H1 (cell line): ENCODE data around the gene AASDHPPT. TPM values are rescaled to one million over a fixed set of nuclear protein-coding genes. Genes with fewer than 3 reads are reported as not detected.

Experiments used
- CTCF ChIA-PET: fragments of 300-600 bp; sonication (Branson Sonifier 250); formaldehyde crosslinking; loops from one replicate; lab custom pipeline; 2021; ENCODE audit not compliant: partially characterized antibody; lab: Charles Lee
- POLR2A ChIA-PET: fragments of 300-600 bp; sonication (Branson Sonifier 250); formaldehyde crosslinking; loops from one replicate; lab custom pipeline; 2021; ENCODE audit warnings: inconsistent platforms; ENCODE audit not compliant: partially characterized antibody; lab: Charles Lee
- DNase-seq, 2 experiments: peaks; one replicate each; pipeline versions ENCODE4 v3.0.0 to v3.0.0-alpha.2; 2010 to 2022; ENCODE audit warnings: low spot score in 2 of 2, low read depth in 1 of 2, mixed read lengths in 1 of 2
- FAIRE-seq: peaks from 2 replicates; lab custom pipeline; 2011; peaks lifted over from hg19 to GRCh38; lab: Jason Lieb, UNC
- H2AFZ ChIP-seq: 2 replicates; pipeline ENCODE4 v1.8.1; 2012; ENCODE audit warnings: low read length, inconsistent platforms
- H2AK5ac ChIP-seq: 2 replicates; pipeline ENCODE4 v1.6.1; 2013; ENCODE audit warnings: low read depth, low read length
- H2BK120ac ChIP-seq: replicated peaks from 2 replicates; pipeline ENCODE3; 2013; ENCODE audit warnings: low read depth, low read length, inconsistent platforms
- H2BK12ac ChIP-seq: 2 replicates; pipeline ENCODE4 v1.6.1; 2013; ENCODE audit warnings: low read depth, low read length
- H2BK15ac ChIP-seq: 2 replicates; pipeline ENCODE4 v1.6.1; 2013; ENCODE audit warnings: low read length
- H2BK20ac ChIP-seq: 2 replicates; pipeline ENCODE4 v1.6.1; 2013; ENCODE audit warnings: low read length
- H2BK5ac ChIP-seq: 2 replicates; pipeline ENCODE4 v1.6.1; 2013; ENCODE audit warnings: low read depth, low read length
- H3K14ac ChIP-seq: 2 replicates; pipeline ENCODE4 v1.6.1; 2013; ENCODE audit warnings: inconsistent platforms; ENCODE audit not compliant: insufficient read length
- H3K18ac ChIP-seq: 2 replicates; pipeline ENCODE4 v1.6.1; 2013; ENCODE audit warnings: low read length; ENCODE audit errors: extremely low read depth
- H3K23ac ChIP-seq: 2 replicates; pipeline ENCODE4 v1.6.1; 2013; ENCODE audit warnings: inconsistent platforms; ENCODE audit not compliant: insufficient read length
- H3K23me2 ChIP-seq: 2 replicates; pipeline ENCODE4 v1.6.1; 2013; ENCODE audit warnings: low read depth, low read length
- H3K27ac ChIP-seq: 2 replicates; pipeline ENCODE4 v1.6.1; 2011; ENCODE audit warnings: low read depth, low read length, inconsistent platforms
- H3K27me3 ChIP-seq, 4 experiments: replicated peaks in 1 of 4; 1 replicate in 1 of 4; 2 replicates in 3 of 4; pipeline versions ENCODE4 v1.6.1 to v1.8.1; 2011 to 2013; ENCODE audit warnings: low read length in 3 of 4, mild to moderate bottlenecking in 3 of 4, inconsistent platforms in 2 of 4, mixed read lengths in 2 of 4, moderate library complexity in 1 of 4; ENCODE audit not compliant: control insufficient read depth in 3 of 4, insufficient read depth in 3 of 4; ENCODE audit errors: extremely low read depth in 1 of 4
- H3K36me3 ChIP-seq, 4 experiments: 2 replicates each; pipeline versions ENCODE4 v1.6.1 to v1.8.1; 2011 to 2013; ENCODE audit warnings: mild to moderate bottlenecking in 4 of 4, low read length in 3 of 4, moderate library complexity in 2 of 4, control low read depth in 1 of 4, inconsistent platforms in 1 of 4; ENCODE audit not compliant: insufficient read depth in 4 of 4, control insufficient read depth in 2 of 4
- H3K4ac ChIP-seq: replicated peaks from 2 replicates; pipeline ENCODE3; 2013; ENCODE audit warnings: low read length, low read depth, mixed read lengths, inconsistent platforms; ENCODE audit not compliant: insufficient read length
- H3K4me1 ChIP-seq, 4 experiments: replicated peaks in 1 of 4; 1 replicate in 1 of 4; 2 replicates in 3 of 4; pipeline versions ENCODE4 v1.6.1 to v1.8.1; 2011 to 2013; ENCODE audit warnings: low read length in 3 of 4, inconsistent platforms in 2 of 4, mixed read lengths in 1 of 4; ENCODE audit not compliant: insufficient read depth in 4 of 4, control insufficient read depth in 3 of 4
- H3K4me2 ChIP-seq, 2 experiments: 2 replicates each; pipeline versions ENCODE4 v1.6.1 to v1.8.1; 2011 to 2013; ENCODE audit warnings: low read depth in 2 of 2, low read length in 2 of 2, control low read depth in 1 of 2, inconsistent platforms in 1 of 2, mild to moderate bottlenecking in 1 of 2; ENCODE audit not compliant: insufficient read depth in 1 of 2
- H3K4me3 ChIP-seq, 4 experiments: fragments of 200-600, 300-600 bp in 1 of 4; sonication (generic), shearing (Covaris generic), sonication (Bioruptor Twin) in 1 of 4; 2 replicates each; pipeline versions ENCODE4 v1.5.1 to v1.8.1; 2011 to 2016; ENCODE audit warnings: low read length in 4 of 4, low read depth in 3 of 4, control low read depth in 2 of 4, inconsistent platforms in 2 of 4, mild to moderate bottlenecking in 2 of 4, mixed read lengths in 1 of 4, moderate library complexity in 1 of 4; ENCODE audit not compliant: insufficient read depth in 2 of 4; ENCODE audit errors: extremely low read depth in 1 of 4
- H3K56ac ChIP-seq: replicated peaks from 2 replicates; pipeline ENCODE3; 2013; ENCODE audit warnings: low read depth, mild to moderate bottlenecking, mixed read lengths, low read length, inconsistent platforms; ENCODE audit not compliant: insufficient read length
- H3K79me1 ChIP-seq: 2 replicates; pipeline ENCODE4 v1.6.1; 2013; ENCODE audit warnings: low read depth, low read length, control low read depth
- H3K79me2 ChIP-seq, 2 experiments: 2 replicates each; pipeline versions ENCODE4 v1.6.1 to v1.8.1; 2012 to 2013; ENCODE audit warnings: low read length in 2 of 2, mild to moderate bottlenecking in 2 of 2, inconsistent platforms in 1 of 2; ENCODE audit not compliant: insufficient read depth in 2 of 2, control insufficient read depth in 1 of 2
- H3K9ac ChIP-seq, 4 experiments: replicated peaks in 1 of 4; 1 replicate in 1 of 4; 2 replicates in 3 of 4; pipeline versions ENCODE4 v1.6.1 to v1.8.1; 2011 to 2013; ENCODE audit warnings: low read depth in 3 of 4, low read length in 3 of 4, control low read depth in 2 of 4, mild to moderate bottlenecking in 2 of 4, moderate library complexity in 2 of 4, inconsistent platforms in 1 of 4; ENCODE audit errors: extremely low read depth in 1 of 4
- H3K9me3 ChIP-seq, 2 experiments: 2 replicates each; pipeline versions ENCODE4 v1.6.1 to v1.8.1; 2012 to 2013; ENCODE audit warnings: mild to moderate bottlenecking in 2 of 2, moderate library complexity in 2 of 2, control low read depth in 1 of 2, inconsistent platforms in 1 of 2, low read depth in 1 of 2, low read length in 1 of 2, mixed read lengths in 1 of 2; ENCODE audit not compliant: insufficient read depth in 2 of 2
- H4K20me1 ChIP-seq, 2 experiments: replicated peaks in 1 of 2; 2 replicates each; pipeline versions ENCODE3 to v1.8.1; 2011 to 2013; ENCODE audit warnings: inconsistent platforms in 2 of 2, low read length in 2 of 2, mild to moderate bottlenecking in 1 of 2; ENCODE audit not compliant: insufficient read depth in 2 of 2, control insufficient read depth in 1 of 2
- H4K5ac ChIP-seq: 2 replicates; pipeline ENCODE4 v1.6.1; 2013; ENCODE audit warnings: low read length, low read depth, mixed read lengths, inconsistent platforms; ENCODE audit not compliant: insufficient read length
- H4K8ac ChIP-seq: 2 replicates; pipeline ENCODE4 v1.8.0; 2013; ENCODE audit warnings: mild to moderate bottlenecking, moderate library complexity, low read length, inconsistent platforms; ENCODE audit not compliant: insufficient read depth; ENCODE audit errors: extremely low read depth
- H4K91ac ChIP-seq: replicated peaks from 2 replicates; pipeline ENCODE3; 2013; ENCODE audit warnings: low read length, mixed read lengths, inconsistent platforms; ENCODE audit not compliant: insufficient read length
- POLR2AphosphoS5 ChIP-seq: IDR thresholded peaks from 2 replicates; pipeline ENCODE4 v1.6.1; 2011; ENCODE audit warnings: low read depth, low read length
- RAD21 ChIP-seq, 2 experiments: IDR thresholded peaks in 1 of 2; conservative IDR thresholded peaks in 1 of 2; 2 replicates each; pipeline ENCODE4 v1.6.1; 2011; ENCODE audit warnings: low read depth in 2 of 2, low read length in 2 of 2, improper control_type of control experiment in 1 of 2, inconsistent platforms in 1 of 2, mild to moderate bottlenecking in 1 of 2, moderate library complexity in 1 of 2
- WGBS, 2 experiments: shearing (Covaris generic) in 1 of 2; methylation state at CpG; one replicate each; pipeline versions ENCODE4 v1.1.6 to v1.1.7; 2013 to 2015; ENCODE audit warnings: low lambda C conversion rate in 2 of 2, mixed read lengths in 2 of 2, inconsistent platforms in 1 of 2, low coverage in 1 of 2, missing lambda C conversion rate in 1 of 2; ENCODE audit not compliant: insufficient replicate concordance in 2 of 2, insufficient coverage in 1 of 2, insufficient read length in 1 of 2; ENCODE audit errors: extremely low coverage in 1 of 2, missing lambda C conversion rate in 1 of 2; 5-methylcytosine and 5-hydroxymethylcytosine counted together
- polyA plus RNA-seq, 7 experiments: library from polyadenylated mRNA; depleted of rRNA in 3 of 7; stranded (reverse) in 5 of 7; unstranded in 2 of 7; fragments of >200 nt in 5 of 7; fragments of 200-250 nt in 2 of 7; gene quantifications; 1 replicate in 5 of 7; 2 replicates in 1 of 7; 4 replicates in 1 of 7; pipeline versions ENCODE4 v1.2.1 to v1.2.3, GENCODE V29; 2011 to 2013; ENCODE audit warnings: missing spikeins in 2 of 7, mixed read lengths in 2 of 7
- total RNA-seq: library from RNA; stranded (reverse); fragmentation: NEBNext Ultra II Directional; extraction: Animal tissue kit (Norgen Biotek cat#: 25700); gene quantifications from 2 replicates; pipeline ENCODE4 v1.2.1, GENCODE V29; 2021

Gene AASDHPPT
- total and polyA plus RNA-seq, 2 of the 8 experiments (the other 6 are each of a cell fraction or from before 2014, with no cell fraction given): 15.7 to 42.2 TPM

- Histone ChIP-seq H2BK20ac (no peak overlapping the region), H3K14ac (no peak overlapping the region), H3K27me3 (no peaks in the 10 kb centered on the region; a peak in 1 of 7 replicates), H3K4me2 (no peak overlapping the region), H3K9me3 (no peaks in the 10 kb centered on the region), H3K23me2 (no peaks in the 10 kb centered on the region; the same call in 1 of the 2 replicates), H2BK15ac (no peak overlapping the region), H3K27ac (no peak overlapping the region), H2BK12ac (no peak overlapping the region), H3K4ac (no peak overlapping the region), H3K36me3 (no peaks in the 10 kb centered on the region), H3K23ac (no peak overlapping the region), H2AK5ac (no peak overlapping the region), H3K56ac (no peak overlapping the region), H4K20me1 (no peaks in the 10 kb centered on the region), H2BK5ac (no peak overlapping the region), H4K91ac (no peak overlapping the region), H3K79me1 (no peaks in the 10 kb centered on the region), H4K5ac (no peak overlapping the region), H3K79me2 (no peaks in the 10 kb centered on the region), H3K18ac (no peak overlapping the region), H3K4me3 (no peak overlapping the region), H4K8ac (no peak overlapping the region), H2AFZ (no peak overlapping the region), H3K9ac (no peak overlapping the region), H2BK120ac (no peak overlapping the region), H3K4me1 (no peaks in the 10 kb centered on the region)
- no peak for TF ChIP-seq POLR2AphosphoS5
- TF ChIP-seq RAD21 (IDR thresholded peaks at IDR 0.05 in 1 of 2, conservative IDR thresholded peaks at IDR 0.05 in 1 of 2; ENCODE audit: low read depth in 2 of 2, low read length in 2 of 2): no peak
- FAIRE-seq (no peak), DNase-seq (no peak)
- CTCF ChIA-PET: interaction anchor here (1.0 kb wide), 1 partner anchor 12 kb away, joined by 3 read pairs; no protein-coding TSS in a partner anchor
- POLR2A ChIA-PET: no interaction called here
- WGBS, 2 experiments: 92 to 100% methylated on average over 1 to 6 of the region's 6 CpGs
Measured at GRCh38 chr11:106121570-106122320, 44.3 kb downstream of the AASDHPPT start.
